ENCODE measurements around the gene BRINP2.

The BRINP2 gene

DNA sequence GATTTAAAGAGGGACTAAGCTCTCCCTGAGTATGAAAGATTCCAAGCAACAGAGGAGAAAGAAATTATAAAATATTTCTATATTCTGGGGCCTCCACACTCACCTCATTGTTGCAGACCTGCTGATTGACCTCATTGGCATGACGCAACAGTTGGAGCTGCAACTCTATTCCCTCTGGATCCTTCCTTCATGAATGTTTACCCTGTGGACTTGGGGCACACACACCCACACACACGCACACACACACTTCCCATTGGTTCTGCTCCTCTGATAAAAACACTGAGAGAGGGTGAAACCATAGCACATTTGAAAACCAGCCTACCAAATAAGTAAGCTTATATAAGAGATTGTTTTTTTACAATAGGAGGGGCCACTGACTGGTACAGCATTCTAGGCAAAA, 159.1 kb downstream of the BRINP2 start:
- no peak for DNase-seq
